Inflammatory macrophage (primary cell): Measurements from ENCODE around the gene DNAH3.
"Not testable (repeated sequence)": the region's sequence is repeated elsewhere in the genome, so short reads cannot be mapped to it uniquely, and the experiment has no call there.

ENCODE experiments used
- DNase-seq, 2 donors: peaks; one replicate each; pipeline ENCODE4 v3.0.0-alpha.2; 2020 to 2022

The DNAH3 gene

GRCh38 chr16:21117567-21117966 lies 33.1 kb downstream of the DNAH3 start:
- DNase-seq, result no peak

- DNase-seq, result peak; percentile 54 to 71
Observed at GRCh38 chr16:21116148-21116693, 34.4 kb downstream of the DNAH3 start.

GRCh38 chr16:21115551-21115950 lies 35.1 kb downstream of the DNAH3 start:
- not testable (repeated sequence) for DNase-seq

- DNase-seq, result peak; percentile 19 to 60
Observed at GRCh38 chr16:21103941-21104860, 46.4 kb downstream of the DNAH3 start.

DNA sequence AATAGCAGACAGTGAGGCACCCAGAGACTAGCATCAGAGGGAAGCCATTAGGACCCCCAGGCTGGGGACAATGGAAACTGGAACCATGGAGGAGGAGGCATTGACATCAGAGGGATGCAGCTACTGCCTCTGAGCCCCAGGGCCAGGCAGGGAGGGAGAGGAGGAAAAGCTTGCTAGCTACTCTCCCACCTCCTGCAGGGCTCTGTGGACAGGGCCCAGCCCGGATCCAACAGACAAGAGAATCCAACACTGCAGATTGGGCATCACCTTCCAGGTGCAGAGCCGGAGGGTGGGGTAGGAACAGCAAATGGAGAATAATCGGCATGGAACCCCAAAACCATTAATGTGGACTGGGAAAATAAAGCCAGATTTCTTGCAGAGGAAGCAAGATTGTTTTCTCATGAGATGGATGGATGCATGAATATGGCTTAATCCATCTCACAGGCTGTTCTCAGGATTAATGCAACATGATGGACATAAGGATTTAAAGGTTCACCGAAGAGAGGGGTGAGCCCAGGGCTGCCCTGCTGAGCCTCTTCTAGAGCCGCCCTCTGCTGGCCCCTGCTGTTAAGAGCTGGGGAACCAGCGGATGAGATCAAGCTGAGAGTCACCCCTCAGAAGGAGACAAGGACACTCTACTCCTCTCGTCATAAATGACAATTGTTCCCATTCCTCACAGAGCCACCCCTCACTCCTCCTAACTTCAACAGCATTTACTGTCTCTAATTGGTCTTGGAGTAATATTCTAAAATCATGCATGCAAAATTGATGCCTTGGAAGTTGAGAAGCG lies 48.8 kb downstream of the DNAH3 start:
- no peak for DNase-seq

DNA sequence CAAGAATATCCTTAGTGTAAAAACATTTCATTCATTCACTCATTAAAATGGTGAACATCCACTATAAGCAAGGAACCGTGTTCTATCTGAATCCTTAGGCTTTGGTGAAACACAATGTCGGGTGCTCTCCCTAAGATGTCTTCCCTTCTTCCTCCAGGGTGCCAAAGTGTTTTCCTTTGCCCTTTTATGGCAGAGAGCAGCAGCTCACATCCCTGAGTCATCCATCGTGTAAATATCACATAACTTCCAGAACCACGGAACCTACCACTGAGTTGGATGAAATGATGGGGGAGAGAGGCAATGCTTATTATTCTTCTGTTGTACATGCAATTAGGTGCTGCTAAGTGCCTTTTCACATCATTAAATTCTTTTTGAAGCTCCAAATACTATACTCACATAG lies 50.2 kb downstream of the DNAH3 start:
- no peak for DNase-seq

DNA sequence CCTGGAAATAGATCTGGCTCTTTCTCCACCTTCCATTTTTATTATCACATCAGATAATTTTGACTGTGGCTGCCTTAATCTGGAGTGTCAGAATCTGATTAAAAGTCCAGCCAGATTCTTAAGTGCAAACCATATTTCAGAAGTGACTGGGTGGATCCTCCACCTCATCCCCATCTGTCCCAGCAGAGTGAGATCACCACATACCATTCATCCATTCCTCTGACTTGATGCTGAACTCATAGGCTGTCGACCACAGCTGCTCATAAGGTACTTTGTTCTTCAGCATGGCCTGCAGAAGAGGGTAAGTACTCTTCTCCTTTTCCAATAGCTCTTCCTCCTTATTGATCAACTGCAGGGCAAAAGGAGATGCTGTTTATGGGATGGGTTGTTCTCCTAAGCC lies 53.5 kb downstream of the DNAH3 start:
- DNase-seq, result no peak

DNA sequence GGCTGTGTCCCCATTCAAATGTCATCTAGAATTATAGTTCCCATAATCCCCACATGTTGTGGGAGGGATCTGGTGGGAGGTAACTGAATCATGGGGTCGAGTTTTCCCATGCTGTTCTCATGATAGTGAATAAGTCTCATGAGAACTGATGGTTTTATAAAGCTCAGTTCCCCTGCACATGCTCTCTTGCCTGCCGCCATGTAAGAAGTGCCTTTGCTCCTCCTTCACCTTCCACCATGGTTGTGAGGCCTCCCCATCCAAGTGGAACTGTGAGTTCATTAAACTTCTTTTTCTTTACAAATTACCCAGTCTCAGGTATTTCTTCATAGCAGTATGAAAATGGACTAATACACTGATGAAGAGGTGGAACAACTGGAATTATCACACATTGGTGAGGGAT lies 55.9 kb downstream of the DNAH3 start:
- not testable (repeated sequence) for DNase-seq

DNA sequence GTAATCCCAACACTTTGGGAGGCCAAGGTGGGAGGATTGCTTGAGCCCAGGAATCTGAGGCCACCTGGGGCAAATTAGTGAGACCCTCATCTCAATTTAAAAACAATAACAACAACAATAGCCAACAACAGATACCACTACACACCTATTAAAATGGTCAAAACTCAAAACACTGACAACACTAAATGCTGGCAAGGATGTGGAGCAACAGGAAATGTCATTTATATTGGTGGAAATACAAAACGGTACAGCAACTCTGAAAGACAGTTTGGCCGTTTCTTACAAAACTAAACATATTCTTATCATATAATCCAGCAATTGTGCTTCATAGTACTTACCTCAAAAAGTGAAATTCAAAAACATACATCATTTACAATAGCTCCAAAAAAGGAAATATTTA lies 57.7 kb downstream of the DNAH3 start:
- DNase-seq, result no peak

GRCh38 chr16:21088646-21089538 lies 61.8 kb downstream of the DNAH3 start:
- no peak for DNase-seq

DNA sequence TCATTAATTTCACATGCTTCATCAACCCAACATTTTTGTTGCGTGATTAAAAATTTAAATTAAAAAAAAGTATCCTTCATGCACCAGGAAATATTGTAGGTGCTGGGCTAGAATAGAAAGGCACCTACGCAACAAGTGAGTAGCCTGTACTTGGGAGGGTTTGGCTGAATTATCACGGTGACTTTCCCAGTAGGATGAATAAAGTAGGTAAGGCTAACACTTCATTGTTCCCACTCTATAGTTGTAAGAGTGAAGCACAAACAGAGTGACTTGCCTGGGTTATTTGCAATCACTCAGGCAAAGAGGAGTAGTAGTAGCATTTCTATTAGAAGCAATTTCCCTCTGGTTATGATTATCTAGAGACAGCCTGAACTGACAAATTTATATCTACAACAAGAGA lies 62.5 kb downstream of the DNAH3 start:
- DNase-seq, result no peak

GRCh38 chr16:21084631-21085225 lies 65.9 kb downstream of the DNAH3 start:
- DNase-seq, result no peak

GRCh38 chr16:21083729-21084268 lies 66.8 kb downstream of the DNAH3 start:
- peak; percentile 47 to 59 for DNase-seq

DNA sequence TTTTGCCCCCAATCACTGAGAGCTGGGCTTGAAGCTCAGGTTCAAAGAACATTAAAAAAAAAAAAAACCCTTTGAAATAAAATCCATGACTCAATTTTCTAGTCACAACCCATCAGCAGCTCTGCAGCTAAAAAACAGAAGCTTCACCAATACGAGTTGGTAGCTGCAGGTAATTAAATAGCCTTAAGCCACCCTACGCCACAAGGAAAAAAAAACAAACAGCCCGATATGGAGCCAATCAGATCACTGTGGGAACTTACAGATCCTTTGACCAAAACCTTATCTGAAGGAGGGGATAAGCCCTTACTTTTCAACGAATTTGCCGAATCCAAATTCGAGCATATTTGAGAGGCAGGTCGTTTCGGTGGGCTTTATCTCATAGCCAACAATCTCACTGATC lies 69.3 kb downstream of the DNAH3 start:
- no peak for DNase-seq

DNA sequence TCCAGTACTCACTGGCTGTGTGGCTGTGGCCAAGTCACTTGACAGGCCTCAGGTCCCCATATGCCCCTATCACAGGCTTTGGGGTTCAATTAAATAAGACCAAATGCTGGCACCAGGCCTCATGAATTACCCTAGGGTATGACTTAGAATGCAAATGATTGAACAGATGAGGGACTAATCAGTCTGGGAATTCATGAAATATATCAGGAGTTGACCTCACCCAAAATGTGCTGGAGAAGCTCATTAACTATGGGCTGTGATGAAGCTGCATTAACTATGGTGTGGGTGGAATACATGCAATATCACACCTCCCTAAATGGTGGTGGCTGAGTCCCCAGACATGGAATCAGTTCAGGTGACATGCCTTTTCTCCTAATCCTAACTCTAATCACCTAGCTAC lies 72.1 kb downstream of the DNAH3 start:
- DNase-seq, result no peak

- no peak for DNase-seq
Observed at GRCh38 chr16:21076186-21076883, 74.3 kb downstream of the DNAH3 start.

DNA sequence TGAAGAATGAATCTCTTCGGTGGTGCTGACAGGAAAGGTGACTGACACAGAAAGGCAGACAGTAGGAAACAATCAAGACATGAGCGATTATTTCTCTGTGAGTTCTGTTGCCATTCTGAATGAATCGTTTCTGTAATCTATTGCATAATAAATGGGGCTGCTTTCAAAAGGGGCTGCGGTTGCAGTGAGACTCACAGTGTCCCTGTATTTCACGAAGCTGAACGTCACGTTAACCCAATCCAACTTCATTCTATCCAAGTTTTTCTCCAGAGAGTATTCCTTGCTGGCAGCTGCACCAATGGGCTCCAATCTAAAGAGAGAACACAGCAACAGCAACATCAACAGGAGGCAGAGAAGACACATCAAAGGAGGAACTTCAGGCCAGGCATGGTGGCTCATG lies 75.4 kb downstream of the DNAH3 start:
- DNase-seq, result no peak

DNA sequence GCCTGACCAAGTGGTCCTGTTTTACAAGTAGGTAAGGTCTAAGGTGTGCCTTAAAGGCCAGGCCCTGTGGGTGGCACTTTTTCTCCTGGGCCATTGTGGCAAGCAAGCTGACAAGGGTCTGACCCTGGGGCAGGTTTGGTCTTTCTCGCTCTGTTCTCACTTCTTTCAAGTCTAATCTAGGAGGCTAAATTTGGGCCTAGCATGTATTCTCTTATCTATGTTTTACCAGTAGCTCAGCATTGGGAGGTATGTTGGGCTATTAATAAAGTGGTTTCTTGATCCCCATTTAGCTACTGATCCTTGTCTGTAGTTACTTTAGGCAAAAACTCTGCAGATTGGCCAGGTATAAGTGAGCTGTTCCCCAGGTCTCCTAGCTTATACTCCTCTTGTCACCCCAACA lies 77.7 kb downstream of the DNAH3 start:
- DNase-seq, result no peak

GRCh38 chr16:21071741-21072140 lies 78.9 kb downstream of the DNAH3 start:
- DNase-seq, result no peak

DNA sequence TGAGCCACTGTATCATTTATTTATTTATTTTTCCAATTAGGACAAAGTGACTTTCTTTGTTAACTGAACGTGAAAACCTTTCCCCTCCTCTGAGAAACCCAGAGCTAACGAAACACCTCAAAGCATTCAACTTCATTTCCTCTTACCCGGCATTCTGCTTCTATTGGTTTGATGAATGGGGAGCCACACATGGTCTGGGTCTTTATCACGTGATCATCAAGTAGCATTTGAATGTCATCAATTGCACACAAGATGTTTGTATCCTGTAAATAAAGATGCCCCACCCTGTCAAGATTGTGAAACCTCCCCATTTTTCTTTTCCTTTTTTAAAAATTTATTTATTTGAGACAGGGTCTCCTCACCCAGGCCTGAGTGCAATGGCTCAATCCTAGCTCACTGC lies 80.1 kb downstream of the DNAH3 start:
- DNase-seq, result no peak

DNA sequence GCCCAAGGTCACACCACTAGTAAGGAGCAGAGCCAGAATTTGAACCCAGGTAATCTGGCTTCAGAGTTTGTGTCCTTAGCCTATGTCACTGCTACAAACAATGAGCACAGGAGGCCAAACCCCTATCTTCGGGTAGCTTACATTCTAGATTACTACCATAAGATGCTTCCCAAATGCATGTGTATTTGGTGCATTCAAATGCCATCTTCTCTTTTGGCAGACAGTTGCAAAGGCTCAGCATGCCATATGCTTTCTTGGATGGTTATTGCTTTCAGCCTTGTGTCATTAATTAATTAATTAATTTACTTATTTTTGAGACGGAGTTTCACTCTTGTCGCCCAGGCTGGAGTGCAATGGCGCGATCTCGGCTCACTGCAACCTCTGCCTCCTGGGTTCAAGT lies 80.7 kb downstream of the DNAH3 start:
- no peak for DNase-seq
